Measurements from ENCODE around the gene EIF4A2.
"Not testable (repeated sequence)": the region's sequence is repeated elsewhere in the genome, so short reads cannot be mapped to it uniquely, and the experiment has no call there.

EIF4A2 gene

GRCh38 chr3:186811313-186811712 is 27.9 kb downstream of the EIF4A2 start:
- not testable (repeated sequence) for H3K4me2 ChIP-seq (ENCODE audit: insufficient read depth, low read length, poor library complexity, severe bottlenecking); H2AK5ac ChIP-seq (ENCODE audit: low read depth, low read length); DNase-seq (ENCODE audit: low spot score); H3K79me1 ChIP-seq (ENCODE audit: low read depth, low read length); H2BK120ac ChIP-seq (ENCODE audit: low read depth, low read length); H2BK5ac ChIP-seq (ENCODE audit: low read length); H3K9ac ChIP-seq (ENCODE audit: low read depth, low read length, poor library complexity); H3K4me1 ChIP-seq (ENCODE audit: control insufficient read depth in 2 of 2, insufficient read depth in 1 of 2, low read depth in 1 of 2, low read length in 2 of 2); H3K4ac ChIP-seq (ENCODE audit: low read length); H2AFZ ChIP-seq (ENCODE audit: low read length); H3K18ac ChIP-seq (ENCODE audit: low read length); H3K4me3 ChIP-seq (ENCODE audit: low read length in 2 of 2); H3K14ac ChIP-seq (ENCODE audit: low read length); H4K8ac ChIP-seq (ENCODE audit: low read depth, low read length); H2BK15ac ChIP-seq (ENCODE audit: low read length); H2BK12ac ChIP-seq (ENCODE audit: low read length); H3K9me3 ChIP-seq (replicated peaks in 1 of 2; ENCODE audit: control insufficient read depth in 2 of 2, insufficient read depth in 1 of 2, low read depth in 1 of 2, low read length in 2 of 2); H3K23ac ChIP-seq (ENCODE audit: low read depth, low read length, poor library complexity); H3K36me3 ChIP-seq (replicated peaks in 1 of 2; ENCODE audit: control insufficient read depth in 2 of 2, insufficient read depth in 2 of 2, low read length in 2 of 2); H4K91ac ChIP-seq (ENCODE audit: low read depth, low read length, poor library complexity); H3K27me3 ChIP-seq (ENCODE audit: control insufficient read depth in 3 of 3, insufficient read depth in 3 of 3, low read depth in 1 of 3, low read length in 3 of 3); H3K27ac ChIP-seq (replicated peaks; ENCODE audit: low read length)
- no CpG with 5 or more reads among the region's 29 CpGs for WGBS, 2 donors (ENCODE audit: extremely low coverage in 2 of 2, insufficient read length in 2 of 2, insufficient replicate concordance in 1 of 2)

GRCh38 chr3:186814100-186814499 is 30.7 kb downstream of the EIF4A2 start:
- no peak overlapping the region for H2AFZ ChIP-seq (ENCODE audit: low read length)
- H3K4me1 ChIP-seq (ENCODE audit: control insufficient read depth in 2 of 2, insufficient read depth in 1 of 2, low read depth in 1 of 2, low read length in 2 of 2) = peaks cover 0 to 2% of the 10 kb centered on the region in 2 donors
- H3K14ac ChIP-seq (ENCODE audit: low read length) = no peak overlapping the region
- DNase-seq (ENCODE audit: low spot score) = no peak
- no peak overlapping the region for H3K4me3 ChIP-seq (ENCODE audit: low read length in 2 of 2)
- H2BK5ac ChIP-seq (ENCODE audit: low read length) = no peak overlapping the region
- H3K4me2 ChIP-seq (ENCODE audit: insufficient read depth, low read length, poor library complexity, severe bottlenecking) = no peak overlapping the region
- H3K9ac ChIP-seq (ENCODE audit: low read depth, low read length, poor library complexity) = no peak overlapping the region
- H3K27ac ChIP-seq (replicated peaks; ENCODE audit: low read length) = no peak overlapping the region
- H3K23ac ChIP-seq (ENCODE audit: low read depth, low read length, poor library complexity) = no peak overlapping the region
- peaks cover 0 to 2% of the 10 kb centered on the region in 2 donors for H3K9me3 ChIP-seq (replicated peaks in 1 of 2; ENCODE audit: control insufficient read depth in 2 of 2, insufficient read depth in 1 of 2, low read depth in 1 of 2, low read length in 2 of 2)
- H2AK5ac ChIP-seq (ENCODE audit: low read depth, low read length) = no peak overlapping the region
- no peak overlapping the region for H2BK120ac ChIP-seq (ENCODE audit: low read depth, low read length)
- no peak overlapping the region for H4K8ac ChIP-seq (ENCODE audit: low read depth, low read length)
- no peaks in the 10 kb centered on the region for H3K79me1 ChIP-seq (ENCODE audit: low read depth, low read length)
- H3K36me3 ChIP-seq (replicated peaks in 1 of 2; ENCODE audit: control insufficient read depth in 2 of 2, insufficient read depth in 2 of 2, low read length in 2 of 2) = no peaks in the 10 kb centered on the region
- no CpG with 5 or more reads among the region's 4 CpGs for WGBS, 2 donors (ENCODE audit: extremely low coverage in 2 of 2, insufficient read length in 2 of 2, insufficient replicate concordance in 1 of 2)
- H2BK15ac ChIP-seq (ENCODE audit: low read length) = no peak overlapping the region
- no peak overlapping the region for H2BK12ac ChIP-seq (ENCODE audit: low read length)
- H3K18ac ChIP-seq (ENCODE audit: low read length) = no peak overlapping the region
- no peak overlapping the region for H4K91ac ChIP-seq (ENCODE audit: low read depth, low read length, poor library complexity)
- no peak overlapping the region for H3K4ac ChIP-seq (ENCODE audit: low read length)
- peaks cover 0 to 11% (median 0%) of the 10 kb centered on the region in 3 experiments for H3K27me3 ChIP-seq (ENCODE audit: control insufficient read depth in 3 of 3, insufficient read depth in 3 of 3, low read depth in 1 of 3, low read length in 3 of 3)

GRCh38 chr3:186815435-186815834 is 32.1 kb downstream of the EIF4A2 start:
- peaks cover 0 to 2% of the 10 kb centered on the region in 2 donors for H3K4me1 ChIP-seq (ENCODE audit: control insufficient read depth in 2 of 2, insufficient read depth in 1 of 2, low read depth in 1 of 2, low read length in 2 of 2)
- no peak overlapping the region for H2AFZ ChIP-seq (ENCODE audit: low read length)
- WGBS, 2 donors (ENCODE audit: extremely low coverage in 2 of 2, insufficient read length in 2 of 2, insufficient replicate concordance in 1 of 2) = no CpG with 5 or more reads among the region's 1 CpG
- H2BK5ac ChIP-seq (ENCODE audit: low read length) = no peak overlapping the region
- no peak overlapping the region for H4K8ac ChIP-seq (ENCODE audit: low read depth, low read length)
- no peak overlapping the region for H2BK12ac ChIP-seq (ENCODE audit: low read length)
- no peak overlapping the region for H2AK5ac ChIP-seq (ENCODE audit: low read depth, low read length)
- H3K18ac ChIP-seq (ENCODE audit: low read length) = no peak overlapping the region
- H3K79me1 ChIP-seq (ENCODE audit: low read depth, low read length) = no peaks in the 10 kb centered on the region
- peaks cover 0 to 11% (median 0%) of the 10 kb centered on the region in 3 experiments for H3K27me3 ChIP-seq (ENCODE audit: control insufficient read depth in 3 of 3, insufficient read depth in 3 of 3, low read depth in 1 of 3, low read length in 3 of 3)
- no peaks in the 10 kb centered on the region for H3K36me3 ChIP-seq (replicated peaks in 1 of 2; ENCODE audit: control insufficient read depth in 2 of 2, insufficient read depth in 2 of 2, low read length in 2 of 2)
- H3K4me2 ChIP-seq (ENCODE audit: insufficient read depth, low read length, poor library complexity, severe bottlenecking) = no peak overlapping the region
- no peak overlapping the region for H3K14ac ChIP-seq (ENCODE audit: low read length)
- H2BK120ac ChIP-seq (ENCODE audit: low read depth, low read length) = no peak overlapping the region
- H3K9me3 ChIP-seq (replicated peaks in 1 of 2; ENCODE audit: control insufficient read depth in 2 of 2, insufficient read depth in 1 of 2, low read depth in 1 of 2, low read length in 2 of 2) = no peaks in the 10 kb centered on the region
- no peak overlapping the region for H4K91ac ChIP-seq (ENCODE audit: low read depth, low read length, poor library complexity)
- no peak overlapping the region for H3K4ac ChIP-seq (ENCODE audit: low read length)
- DNase-seq (ENCODE audit: low spot score) = no peak
- H3K4me3 ChIP-seq (ENCODE audit: low read length in 2 of 2) = no peak overlapping the region
- no peak overlapping the region for H2BK15ac ChIP-seq (ENCODE audit: low read length)
- no peak overlapping the region for H3K27ac ChIP-seq (replicated peaks; ENCODE audit: low read length)
- H3K9ac ChIP-seq (ENCODE audit: low read depth, low read length, poor library complexity) = no peak overlapping the region
- no peak overlapping the region for H3K23ac ChIP-seq (ENCODE audit: low read depth, low read length, poor library complexity)

GRCh38 chr3:186818516-186818915 is 35.1 kb downstream of the EIF4A2 start:
- no peak overlapping the region for H4K8ac ChIP-seq (ENCODE audit: low read depth, low read length)
- H3K4me2 ChIP-seq (ENCODE audit: insufficient read depth, low read length, poor library complexity, severe bottlenecking) = no peak overlapping the region
- H2AK5ac ChIP-seq (ENCODE audit: low read depth, low read length) = no peak overlapping the region
- no peak overlapping the region for H3K4me3 ChIP-seq (ENCODE audit: low read length in 2 of 2)
- no CpG with 5 or more reads among the region's 5 CpGs for WGBS, 2 donors (ENCODE audit: extremely low coverage in 2 of 2, insufficient read length in 2 of 2, insufficient replicate concordance in 1 of 2)
- H3K79me1 ChIP-seq (ENCODE audit: low read depth, low read length) = no peaks in the 10 kb centered on the region
- H4K91ac ChIP-seq (ENCODE audit: low read depth, low read length, poor library complexity) = no peak overlapping the region
- H3K18ac ChIP-seq (ENCODE audit: low read length) = no peak overlapping the region
- no peak overlapping the region for H2BK5ac ChIP-seq (ENCODE audit: low read length)
- no peak overlapping the region for H3K14ac ChIP-seq (ENCODE audit: low read length)
- no peaks in the 10 kb centered on the region for H3K9me3 ChIP-seq (replicated peaks in 1 of 2; ENCODE audit: control insufficient read depth in 2 of 2, insufficient read depth in 1 of 2, low read depth in 1 of 2, low read length in 2 of 2)
- no peak overlapping the region for H3K23ac ChIP-seq (ENCODE audit: low read depth, low read length, poor library complexity)
- no peak overlapping the region for H3K4ac ChIP-seq (ENCODE audit: low read length)
- H3K27me3 ChIP-seq (ENCODE audit: control insufficient read depth in 3 of 3, insufficient read depth in 3 of 3, low read depth in 1 of 3, low read length in 3 of 3) = peaks cover 0 to 11% (median 0%) of the 10 kb centered on the region in 3 experiments
- H2BK12ac ChIP-seq (ENCODE audit: low read length) = no peak overlapping the region
- H2BK120ac ChIP-seq (ENCODE audit: low read depth, low read length) = no peak overlapping the region
- no peak for DNase-seq (ENCODE audit: low spot score)
- no peak overlapping the region for H2AFZ ChIP-seq (ENCODE audit: low read length)
- no peak overlapping the region for H3K9ac ChIP-seq (ENCODE audit: low read depth, low read length, poor library complexity)
- H3K27ac ChIP-seq (replicated peaks; ENCODE audit: low read length) = no peak overlapping the region
- H3K4me1 ChIP-seq (ENCODE audit: control insufficient read depth in 2 of 2, insufficient read depth in 1 of 2, low read depth in 1 of 2, low read length in 2 of 2) = peaks cover 0 to 2% of the 10 kb centered on the region in 2 donors
- H3K36me3 ChIP-seq (replicated peaks in 1 of 2; ENCODE audit: control insufficient read depth in 2 of 2, insufficient read depth in 2 of 2, low read length in 2 of 2) = no peaks in the 10 kb centered on the region
- H2BK15ac ChIP-seq (ENCODE audit: low read length) = no peak overlapping the region
